Lower lobe of right lung (tissue), 2 donors: ENCODE data around the gene SMARCD3. TPM values are rescaled to one million over a fixed set of nuclear protein-coding genes. Genes with fewer than 3 reads are reported as not detected.

Experiments used
- ATAC-seq, 2 donors: fragments of 200-7000 bp; cut with Tn5 transposase; one replicate each; pipeline ENCODE4 v1.9.1; 2020 to 2022; ENCODE audit warnings: mild to moderate bottlenecking in 2 of 2, moderate library complexity in 2 of 2
- DNase-seq: peaks from one replicate; pipeline ENCODE4 v3.0.0-alpha.2; 2020
- H3K27ac ChIP-seq: fragments of 200-600 bp; one replicate; pipeline ENCODE4 v1.8.0; 2022
- H3K27me3 ChIP-seq: fragments of 200-600 bp; one replicate; pipeline ENCODE4 v1.8.0; 2022; ENCODE audit warnings: low read depth
- H3K36me3 ChIP-seq: fragments of 200-600 bp; one replicate; pipeline ENCODE4 v1.8.0; 2022; ENCODE audit warnings: mild to moderate bottlenecking
- H3K4me1 ChIP-seq: fragments of 200-600 bp; one replicate; pipeline ENCODE4 v1.8.0; 2022
- H3K4me3 ChIP-seq: fragments of 200-600 bp; one replicate; pipeline ENCODE4 v1.8.0; 2022; ENCODE audit warnings: mild to moderate bottlenecking
- H3K9me3 ChIP-seq: fragments of 200-600 bp; one replicate; pipeline ENCODE4 v1.8.0; 2022
- CTCF ChIP-seq: fragments of 200-600 bp; IDR thresholded peaks from one replicate; pipeline ENCODE4 v1.8.0; 2022; ENCODE audit warnings: antibody characterized with exemption, mild to moderate bottlenecking
- intact Hi-C: fragments of 100-400 bp; cut with DNase I; formaldehyde crosslinking; loops from one replicate; pipeline ENCODE4 v1.11.0; 2022
- total RNA-seq: library from RNA; stranded (reverse); fragmentation: NEBNext Ultra II Directional; extraction: Animal tissue kit (Norgen Biotek cat#: 25700); gene quantifications from one replicate; pipeline ENCODE4 v1.2.1, GENCODE V29; 2021
- donor health status: DM: no; HTN: yes; CAD: no; lungs with severe emphysema.

SMARCD3 gene
- total RNA-seq, 1 donor from 2014 or later = 53.1 TPM

- Histone ChIP-seq H3K27me3 (no peaks in the 10 kb centered on the region), H3K36me3 (peaks cover 85% of the 10 kb centered on the region), H3K27ac (no peak overlapping the region), H3K9me3 (no peaks in the 10 kb centered on the region), H3K4me3 (no peak overlapping the region), H3K4me1 (no peaks in the 10 kb centered on the region)
- no peak for TF ChIP-seq CTCF
- ATAC-seq = no peak
- intact Hi-C loops = no loop called here
- DNase-seq = no peak
Measured at GRCh38 chr7:151215396-151215795, 33.1 kb downstream of the SMARCD3 start.

- no peaks in the 10 kb centered on the region for H3K27me3 ChIP-seq
- ATAC-seq (no peak), DNase-seq (no peak)
- no peak for TF ChIP-seq CTCF
- H3K4me3 ChIP-seq = no peak overlapping the region
- no peak overlapping the region for H3K27ac ChIP-seq
- no peaks in the 10 kb centered on the region for H3K4me1 ChIP-seq
- intact Hi-C loops = no loop called here
- peaks cover 69% of the 10 kb centered on the region for H3K36me3 ChIP-seq
- no peaks in the 10 kb centered on the region for H3K9me3 ChIP-seq
Measured at GRCh38 chr7:151213826-151214225, 34.7 kb downstream of the SMARCD3 start.

- no peak for DNase-seq
Measured at GRCh38 chr7:151212626-151213025, 35.9 kb downstream of the SMARCD3 start.

GRCh38 chr7:151211155-151211772 lies 37.2 kb downstream of the SMARCD3 start:
- Histone ChIP-seq H3K27ac (no peak overlapping the region), H3K36me3 (peaks cover 44% of the 10 kb centered on the region), H3K27me3 (peaks cover 7% of the 10 kb centered on the region), H3K4me1 (no peaks in the 10 kb centered on the region), H3K9me3 (no peaks in the 10 kb centered on the region), H3K4me3 (no peak overlapping the region)
- DNase-seq (no peak), ATAC-seq (no peak)
- TF ChIP-seq CTCF = no peak
- intact Hi-C loops = no loop called here

More at GRCh38 chr7:151212626-151213025, 35.9 kb downstream of the SMARCD3 start:
- H3K4me3 ChIP-seq = no peak overlapping the region
- intact Hi-C loops = no loop called here
- H3K27me3 ChIP-seq = no peaks in the 10 kb centered on the region
- peaks cover 57% of the 10 kb centered on the region for H3K36me3 ChIP-seq
- H3K9me3 ChIP-seq = no peaks in the 10 kb centered on the region
- no peak for TF ChIP-seq CTCF
- no peak for ATAC-seq
- H3K27ac ChIP-seq = no peak overlapping the region
- no peaks in the 10 kb centered on the region for H3K4me1 ChIP-seq

- H3K4me3 ChIP-seq = no peak within 1 kb of the TSS
- no peak for TF ChIP-seq CTCF
- H3K36me3 ChIP-seq = peaks cover 34% of the 10 kb centered on the region
- intact Hi-C loops = no loop called here
- no peak for DNase-seq
- no peak within 1 kb of the TSS for H3K27ac ChIP-seq
- H3K27me3 ChIP-seq = peaks cover 7% of the 10 kb centered on the region
- H3K9me3 ChIP-seq = no peaks in the 10 kb centered on the region
- H3K4me1 ChIP-seq = no peaks in the 10 kb centered on the region
- ATAC-seq = no peak
Measured at GRCh38 chr7:151210087-151210854, 38.2 kb downstream of the SMARCD3 start, which contains the start of gene H2BK1. H2BK1 (minus strand) TSS chr7:151210488; CDS start chr7:151210318, 170 bp downstream.
